Osteocyte (in vitro differentiated cells): ENCODE results near the gene IQGAP3. TPM values are rescaled to one million over a fixed set of nuclear protein-coding genes. Genes with fewer than 3 reads are reported as not detected.

Experiments used
- DNase-seq: peaks from one replicate; pipeline ENCODE4 v3.0.0; 2021; ENCODE audit warnings: mixed read lengths; ENCODE audit not compliant: unreplicated experiment; ENCODE audit errors: extremely low spot score
- H3K27ac Mint-ChIP-seq: one replicate; pipeline ENCODE4 v1.8.0; 2021; ENCODE audit warnings: mild to moderate bottlenecking, mixed read lengths; ENCODE audit not compliant: unreplicated experiment
- H3K27me3 Mint-ChIP-seq: one replicate; pipeline ENCODE4 v1.8.0; 2021; ENCODE audit warnings: mixed read lengths; ENCODE audit not compliant: unreplicated experiment
- H3K36me3 Mint-ChIP-seq: one replicate; pipeline ENCODE4 v1.8.0; 2021; ENCODE audit warnings: mixed read lengths; ENCODE audit not compliant: unreplicated experiment
- H3K4me1 Mint-ChIP-seq: one replicate; pipeline ENCODE4 v1.8.0; 2021; ENCODE audit warnings: mixed read lengths; ENCODE audit not compliant: unreplicated experiment
- H3K4me3 Mint-ChIP-seq: one replicate; pipeline ENCODE4 v1.8.0; 2021; ENCODE audit warnings: mild to moderate bottlenecking, moderate library complexity, mixed read lengths; ENCODE audit not compliant: unreplicated experiment
- H3K9me3 Mint-ChIP-seq: one replicate; pipeline ENCODE4 v1.8.0; 2021; ENCODE audit warnings: mixed read lengths; ENCODE audit not compliant: unreplicated experiment
- total RNA-seq: library from RNA; stranded (reverse); gene quantifications from 2 replicates; pipeline ENCODE4 v1.2.1, GENCODE V29; 2021
- TF ChIP-seq, protein P1 (sequence below): fragments of 200-600 bp; sonication (generic); IDR thresholded peaks from 2 replicates; pipeline ENCODE4 v1.5.0; 2021; ENCODE audit warnings: antibody characterized with exemption, mild to moderate bottlenecking, moderate library complexity

The IQGAP3 gene
- total RNA-seq, 1 donor from 2014 or later = 9.8 TPM

DNA sequence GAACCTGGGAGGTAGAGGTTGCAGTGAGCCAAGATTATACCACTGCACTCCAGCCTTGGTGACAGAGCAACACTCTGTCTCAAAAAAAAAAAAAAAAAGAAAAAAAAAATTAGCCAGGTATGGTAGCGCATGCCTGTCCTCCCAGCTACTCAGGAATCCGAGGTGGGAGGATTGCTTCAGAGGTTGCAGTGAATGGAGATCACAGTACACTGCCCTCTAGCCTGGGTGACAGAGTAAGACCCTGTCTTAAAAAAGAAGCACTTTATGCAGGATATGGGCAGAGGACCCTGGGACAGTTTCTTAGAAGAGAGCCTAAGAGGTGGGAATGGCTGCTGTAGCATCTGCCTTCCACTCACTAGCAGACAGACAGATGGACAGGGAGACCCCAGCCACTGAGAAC, 23.0 kb downstream of the IQGAP3 start:
- H3K9me3 Mint-ChIP-seq = no peaks in the 10 kb centered on the region
- peaks cover 5% of the 10 kb centered on the region for H3K36me3 Mint-ChIP-seq
- H3K27me3 Mint-ChIP-seq = no peaks in the 10 kb centered on the region
- H3K27ac Mint-ChIP-seq = no peak overlapping the region
- TF ChIP-seq, protein P1, sequence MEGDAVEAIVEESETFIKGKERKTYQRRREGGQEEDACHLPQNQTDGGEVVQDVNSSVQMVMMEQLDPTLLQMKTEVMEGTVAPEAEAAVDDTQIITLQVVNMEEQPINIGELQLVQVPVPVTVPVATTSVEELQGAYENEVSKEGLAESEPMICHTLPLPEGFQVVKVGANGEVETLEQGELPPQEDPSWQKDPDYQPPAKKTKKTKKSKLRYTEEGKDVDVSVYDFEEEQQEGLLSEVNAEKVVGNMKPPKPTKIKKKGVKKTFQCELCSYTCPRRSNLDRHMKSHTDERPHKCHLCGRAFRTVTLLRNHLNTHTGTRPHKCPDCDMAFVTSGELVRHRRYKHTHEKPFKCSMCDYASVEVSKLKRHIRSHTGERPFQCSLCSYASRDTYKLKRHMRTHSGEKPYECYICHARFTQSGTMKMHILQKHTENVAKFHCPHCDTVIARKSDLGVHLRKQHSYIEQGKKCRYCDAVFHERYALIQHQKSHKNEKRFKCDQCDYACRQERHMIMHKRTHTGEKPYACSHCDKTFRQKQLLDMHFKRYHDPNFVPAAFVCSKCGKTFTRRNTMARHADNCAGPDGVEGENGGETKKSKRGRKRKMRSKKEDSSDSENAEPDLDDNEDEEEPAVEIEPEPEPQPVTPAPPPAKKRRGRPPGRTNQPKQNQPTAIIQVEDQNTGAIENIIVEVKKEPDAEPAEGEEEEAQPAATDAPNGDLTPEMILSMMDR = no peak
- no peak overlapping the region for H3K4me3 Mint-ChIP-seq
- no peak for DNase-seq
- no peaks in the 10 kb centered on the region for H3K4me1 Mint-ChIP-seq

DNA sequence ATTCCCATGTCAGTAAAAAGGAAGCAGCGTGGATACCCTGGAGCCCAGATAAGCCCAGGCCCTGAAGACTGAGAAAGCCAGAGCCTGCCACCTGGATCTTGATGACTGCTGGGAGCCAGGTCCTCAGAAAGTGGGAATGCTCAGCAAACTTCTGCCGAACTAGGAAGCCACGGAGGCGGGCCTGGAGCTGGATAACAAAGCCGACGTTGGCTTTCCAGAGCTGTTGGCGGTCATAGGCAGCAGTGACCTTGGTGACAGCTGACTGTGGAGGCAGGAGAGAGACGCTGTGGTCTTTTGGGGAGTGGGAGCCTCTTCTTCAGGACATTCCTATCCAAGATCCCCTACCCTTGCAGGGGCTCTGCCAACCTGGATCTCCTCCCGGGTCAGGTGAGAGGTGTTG, 24.4 kb downstream of the IQGAP3 start:
- Mint-ChIP-seq H3K4me1 (no peaks in the 10 kb centered on the region), H3K27ac (no peak overlapping the region), H3K36me3 (peaks cover 4% of the 10 kb centered on the region), H3K9me3 (no peaks in the 10 kb centered on the region), H3K27me3 (no peaks in the 10 kb centered on the region), H3K4me3 (no peak overlapping the region)
- DNase-seq = no peak
- TF ChIP-seq, protein P1 = no peak

DNA sequence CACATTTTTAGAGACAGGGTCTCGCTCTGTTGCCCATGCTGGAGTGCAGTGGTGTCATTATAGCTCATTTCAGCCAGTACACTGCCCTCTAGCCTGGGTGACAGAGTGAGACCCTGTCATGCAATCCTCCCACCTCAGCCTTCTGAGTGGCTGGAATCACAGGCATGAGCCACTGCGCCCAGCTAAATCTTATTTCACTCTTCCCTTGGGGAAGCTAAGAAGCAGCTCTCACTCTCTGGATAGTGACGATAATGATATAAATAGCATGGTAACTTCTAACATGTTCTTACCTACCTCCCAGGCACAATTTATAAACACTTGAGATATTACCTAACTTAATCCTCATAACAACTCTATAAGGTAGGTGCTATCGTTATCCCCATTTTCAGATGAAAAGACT, 24.9 kb downstream of the IQGAP3 start:
- Mint-ChIP-seq H3K36me3 (peaks cover 5% of the 10 kb centered on the region), H3K4me1 (no peaks in the 10 kb centered on the region), H3K9me3 (no peaks in the 10 kb centered on the region), H3K4me3 (no peak overlapping the region), H3K27ac (no peak overlapping the region), H3K27me3 (no peaks in the 10 kb centered on the region)
- DNase-seq = no peak
- TF ChIP-seq, protein P1 = no peak

DNA sequence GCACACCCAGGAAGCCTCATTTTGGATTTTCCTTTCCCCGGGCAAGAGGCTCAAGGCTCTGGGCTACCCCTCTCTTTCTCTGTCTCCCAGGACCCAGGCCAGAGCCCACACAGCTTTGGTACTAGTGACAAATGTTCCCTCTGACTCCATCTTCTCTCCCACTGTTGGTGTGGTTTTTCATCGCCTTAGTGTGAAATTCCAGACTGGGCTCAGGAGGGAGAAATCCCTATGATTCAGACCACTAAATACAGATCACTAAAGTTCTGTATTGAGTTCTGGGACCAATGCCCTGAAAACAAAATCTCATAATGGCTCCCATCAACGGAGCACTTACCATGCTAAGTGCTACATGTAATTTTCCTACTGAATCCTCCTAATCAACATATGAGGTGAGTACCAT, 26.1 kb downstream of the IQGAP3 start:
- Mint-ChIP-seq H3K9me3 (no peaks in the 10 kb centered on the region), H3K4me1 (no peaks in the 10 kb centered on the region), H3K27me3 (no peaks in the 10 kb centered on the region), H3K27ac (no peak overlapping the region), H3K36me3 (peaks cover 2% of the 10 kb centered on the region), H3K4me3 (no peak overlapping the region)
- TF ChIP-seq, protein P1 = no peak
- no peak for DNase-seq

DNA sequence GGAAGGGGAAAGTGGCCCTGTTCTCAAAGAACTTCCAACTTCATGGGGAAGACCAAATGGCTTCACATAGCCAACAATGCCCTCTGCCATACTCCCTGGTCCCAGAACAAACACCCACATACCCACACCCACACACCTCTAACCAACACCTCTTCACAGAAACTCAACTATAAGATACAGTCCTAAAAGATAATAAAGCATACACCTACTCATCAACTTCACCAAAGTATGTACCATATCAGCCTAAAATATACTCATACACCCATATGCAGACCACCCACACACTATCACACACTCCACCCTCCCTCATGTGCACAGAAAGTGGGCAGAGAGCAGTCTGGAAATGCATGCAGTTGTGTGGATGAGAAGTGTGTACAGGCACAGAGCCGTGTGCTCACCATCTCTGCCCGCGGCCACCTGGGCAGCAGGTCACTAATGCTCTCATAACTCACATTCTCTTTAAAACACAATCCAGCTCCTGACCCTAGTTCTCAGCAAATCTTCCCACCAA, 27.7 kb downstream of the IQGAP3 start:
- peaks cover 2% of the 10 kb centered on the region for H3K36me3 Mint-ChIP-seq

More for the DNA sequence above, 27.7 kb downstream of the IQGAP3 start:
- Mint-ChIP-seq H3K9me3 (no peaks in the 10 kb centered on the region), H3K4me1 (no peaks in the 10 kb centered on the region), H3K4me3 (no peak overlapping the region), H3K27ac (no peak overlapping the region), H3K27me3 (no peaks in the 10 kb centered on the region)
- TF ChIP-seq, protein P1 = no peak
- DNase-seq = no peak
